Lower leg skin (tissue), 3 donors: Measurements from ENCODE around the gene ZNHIT1.

Experiments
- CTCF ChIP-seq, 3 donors: fragments of 450-650 bp; IDR thresholded peaks; one replicate each; pipeline ENCODE4 v1.5.1; 2016; ENCODE audit warnings: antibody characterized with exemption in 3 of 3, mild to moderate bottlenecking in 3 of 3, moderate library complexity in 2 of 3
- POLR2A ChIP-seq, 2 donors: fragments of 450-650 bp; IDR thresholded peaks; one replicate each; pipeline ENCODE4 v1.6.1; 2016 to 2017; ENCODE audit warnings: antibody characterized with exemption in 2 of 2, mild to moderate bottlenecking in 1 of 2, moderate library complexity in 1 of 2

- TF ChIP-seq POLR2A (IDR thresholded peaks at IDR 0.05): no peak
- TF ChIP-seq CTCF (IDR thresholded peaks at IDR 0.05): no peak
Measured at GRCh38 chr7:101271021-101271420, 53.1 kb downstream of the ZNHIT1 start.
